ENCODE results near the gene SPRED3.

DNA sequence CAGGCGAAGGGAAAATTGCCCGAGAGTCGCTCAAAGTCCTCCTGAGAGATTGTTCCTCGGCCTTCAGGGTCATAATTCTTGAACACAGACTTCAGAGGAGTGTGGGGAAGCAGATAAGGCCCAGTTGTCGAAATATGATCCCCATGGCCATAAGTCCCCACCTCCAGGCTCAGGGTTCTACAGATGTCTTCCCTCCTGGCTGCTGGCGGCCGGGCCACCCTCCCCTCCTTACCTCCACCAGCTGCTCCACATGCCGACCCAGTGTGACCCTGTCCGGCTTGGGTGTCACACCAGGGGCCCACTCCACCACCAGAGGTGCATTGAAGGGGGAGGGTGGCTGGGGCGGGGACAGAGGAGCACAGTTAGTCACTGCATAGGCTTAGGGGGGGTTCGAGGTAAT lies 24.5 kb downstream of the SPRED3 start:
- no peak for TF ChIP-seq EZH2phosphoT487 (IDR thresholded peaks at IDR 0.05; ENCODE audit: low read depth)
- TF ChIP-seq, protein P1, sequence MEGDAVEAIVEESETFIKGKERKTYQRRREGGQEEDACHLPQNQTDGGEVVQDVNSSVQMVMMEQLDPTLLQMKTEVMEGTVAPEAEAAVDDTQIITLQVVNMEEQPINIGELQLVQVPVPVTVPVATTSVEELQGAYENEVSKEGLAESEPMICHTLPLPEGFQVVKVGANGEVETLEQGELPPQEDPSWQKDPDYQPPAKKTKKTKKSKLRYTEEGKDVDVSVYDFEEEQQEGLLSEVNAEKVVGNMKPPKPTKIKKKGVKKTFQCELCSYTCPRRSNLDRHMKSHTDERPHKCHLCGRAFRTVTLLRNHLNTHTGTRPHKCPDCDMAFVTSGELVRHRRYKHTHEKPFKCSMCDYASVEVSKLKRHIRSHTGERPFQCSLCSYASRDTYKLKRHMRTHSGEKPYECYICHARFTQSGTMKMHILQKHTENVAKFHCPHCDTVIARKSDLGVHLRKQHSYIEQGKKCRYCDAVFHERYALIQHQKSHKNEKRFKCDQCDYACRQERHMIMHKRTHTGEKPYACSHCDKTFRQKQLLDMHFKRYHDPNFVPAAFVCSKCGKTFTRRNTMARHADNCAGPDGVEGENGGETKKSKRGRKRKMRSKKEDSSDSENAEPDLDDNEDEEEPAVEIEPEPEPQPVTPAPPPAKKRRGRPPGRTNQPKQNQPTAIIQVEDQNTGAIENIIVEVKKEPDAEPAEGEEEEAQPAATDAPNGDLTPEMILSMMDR (IDR thresholded peaks at IDR 0.05; ENCODE audit: low read depth, low read length): no peak
